ENCODE measurements around the gene SCMH1.

SCMH1 gene

DNA sequence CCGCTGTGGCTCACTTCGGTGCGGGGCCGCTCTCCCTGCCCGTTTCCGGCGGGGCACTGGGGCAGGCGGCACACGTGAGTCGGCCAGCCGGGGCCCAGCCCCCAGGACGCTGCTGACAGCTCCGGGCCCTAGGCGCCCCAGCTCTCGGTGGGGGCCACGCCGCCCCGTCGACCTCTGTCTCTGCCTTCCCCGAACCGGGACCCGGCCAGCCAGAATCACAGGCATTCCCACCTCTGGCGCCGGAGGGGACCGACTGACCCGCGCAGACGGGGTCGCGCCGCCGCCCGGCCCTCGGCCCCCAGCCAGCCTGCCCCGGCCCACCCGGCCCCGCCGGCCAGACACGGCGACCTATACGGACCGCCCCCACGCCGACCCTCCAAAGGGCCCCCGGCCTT lies 755 bp downstream of the SCMH1 start (continued):
- TF ChIP-seq, protein P1, sequence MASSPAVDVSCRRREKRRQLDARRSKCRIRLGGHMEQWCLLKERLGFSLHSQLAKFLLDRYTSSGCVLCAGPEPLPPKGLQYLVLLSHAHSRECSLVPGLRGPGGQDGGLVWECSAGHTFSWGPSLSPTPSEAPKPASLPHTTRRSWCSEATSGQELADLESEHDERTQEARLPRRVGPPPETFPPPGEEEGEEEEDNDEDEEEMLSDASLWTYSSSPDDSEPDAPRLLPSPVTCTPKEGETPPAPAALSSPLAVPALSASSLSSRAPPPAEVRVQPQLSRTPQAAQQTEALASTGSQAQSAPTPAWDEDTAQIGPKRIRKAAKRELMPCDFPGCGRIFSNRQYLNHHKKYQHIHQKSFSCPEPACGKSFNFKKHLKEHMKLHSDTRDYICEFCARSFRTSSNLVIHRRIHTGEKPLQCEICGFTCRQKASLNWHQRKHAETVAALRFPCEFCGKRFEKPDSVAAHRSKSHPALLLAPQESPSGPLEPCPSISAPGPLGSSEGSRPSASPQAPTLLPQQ (tag by site-specific recombination; IDR thresholded peaks at IDR 0.05) = peak; percentile 90
- TF ChIP-seq ZNF530 (tag by site-specific recombination; IDR thresholded peaks at IDR 0.05; ENCODE audit: low read depth) (no peak), ZNF501 (tag by site-specific recombination; IDR thresholded peaks at IDR 0.05) (peak; percentile 31; the same call in 1 of the 2 replicates), ZNF776 (tag by site-specific recombination; IDR thresholded peaks at IDR 0.05; ENCODE audit: borderline replicate concordance) (no peak), GLIS1 (tag by site-specific recombination; IDR thresholded peaks at IDR 0.05) (peak; percentile 92), ZNF76 (tag by site-specific recombination; IDR thresholded peaks at IDR 0.05; ENCODE audit: borderline replicate concordance, low read depth) (peak; percentile 22; the same call in 1 of the 2 replicates), ZNF26 (tag by site-specific recombination; IDR thresholded peaks at IDR 0.05) (no peak), GLIS2 (tag by site-specific recombination; IDR thresholded peaks at IDR 0.05) (peak; percentile 96), PBX3 (CRISPR knock-in tag; IDR thresholded peaks at IDR 0.05) (peak; percentile 23), ZNF596 (tag by site-specific recombination; IDR thresholded peaks at IDR 0.05) (no peak), ZIC2 (tag by site-specific recombination; IDR thresholded peaks at IDR 0.05) (peak; percentile 88), ZNF335 (tag by site-specific recombination; conservative IDR thresholded peaks at IDR 0.05) (peak; percentile 84), ZEB2 (tag by site-specific recombination; IDR thresholded peaks at IDR 0.05) (peak; percentile 59; the same call in 1 of the 2 replicates), ZNF610 (tag by site-specific recombination; IDR thresholded peaks at IDR 0.05; ENCODE audit: borderline replicate concordance) (peak; percentile 62), ZNF23 (tag by site-specific recombination; IDR thresholded peaks at IDR 0.05; ENCODE audit: borderline replicate concordance) (no peak), ZNF843 (tag by site-specific recombination; IDR thresholded peaks at IDR 0.05) (0 out of 2 replicates have a peak, but pooled peaks have one; percentile 13), KLF8 (tag by site-specific recombination; IDR thresholded peaks at IDR 0.05) (peak; percentile 37; the same call in 1 of the 2 replicates), HIC1 (tag by site-specific recombination; IDR thresholded peaks at IDR 0.05) (peak; percentile 95), GFI1B (tag by site-specific recombination; IDR thresholded peaks at IDR 0.05) (no peak), SP7 (tag by site-specific recombination; IDR thresholded peaks at IDR 0.05) (peak; percentile 58; the same call in 1 of the 2 replicates)
- TF ChIP-seq, protein P2, sequence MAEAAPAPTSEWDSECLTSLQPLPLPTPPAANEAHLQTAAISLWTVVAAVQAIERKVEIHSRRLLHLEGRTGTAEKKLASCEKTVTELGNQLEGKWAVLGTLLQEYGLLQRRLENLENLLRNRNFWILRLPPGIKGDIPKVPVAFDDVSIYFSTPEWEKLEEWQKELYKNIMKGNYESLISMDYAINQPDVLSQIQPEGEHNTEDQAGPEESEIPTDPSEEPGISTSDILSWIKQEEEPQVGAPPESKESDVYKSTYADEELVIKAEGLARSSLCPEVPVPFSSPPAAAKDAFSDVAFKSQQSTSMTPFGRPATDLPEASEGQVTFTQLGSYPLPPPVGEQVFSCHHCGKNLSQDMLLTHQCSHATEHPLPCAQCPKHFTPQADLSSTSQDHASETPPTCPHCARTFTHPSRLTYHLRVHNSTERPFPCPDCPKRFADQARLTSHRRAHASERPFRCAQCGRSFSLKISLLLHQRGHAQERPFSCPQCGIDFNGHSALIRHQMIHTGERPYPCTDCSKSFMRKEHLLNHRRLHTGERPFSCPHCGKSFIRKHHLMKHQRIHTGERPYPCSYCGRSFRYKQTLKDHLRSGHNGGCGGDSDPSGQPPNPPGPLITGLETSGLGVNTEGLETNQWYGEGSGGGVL (tag by site-specific recombination; IDR thresholded peaks at IDR 0.05) = 0 out of 2 replicates have a peak, but pooled peaks have one; percentile 13
- TF ChIP-seq, protein P3, sequence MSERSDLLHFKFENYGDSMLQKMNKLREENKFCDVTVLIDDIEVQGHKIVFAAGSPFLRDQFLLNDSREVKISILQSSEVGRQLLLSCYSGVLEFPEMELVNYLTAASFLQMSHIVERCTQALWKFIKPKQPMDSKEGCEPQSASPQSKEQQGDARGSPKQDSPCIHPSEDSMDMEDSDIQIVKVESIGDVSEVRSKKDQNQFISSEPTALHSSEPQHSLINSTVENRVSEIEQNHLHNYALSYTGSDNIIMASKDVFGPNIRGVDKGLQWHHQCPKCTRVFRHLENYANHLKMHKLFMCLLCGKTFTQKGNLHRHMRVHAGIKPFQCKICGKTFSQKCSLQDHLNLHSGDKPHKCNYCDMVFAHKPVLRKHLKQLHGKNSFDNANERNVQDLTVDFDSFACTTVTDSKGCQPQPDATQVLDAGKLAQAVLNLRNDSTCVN (tag by site-specific recombination; optimal IDR thresholded peaks at IDR 0.05) = peak; percentile 82
